GM19324 (cell line): ENCODE results near the gene ARHGAP22.

Experiments used
- ATAC-seq: cut with Tn5 transposase; IDR thresholded peaks from one replicate; pipeline ENCODE4 v1.9.1; 2021; ENCODE audit warnings: mild to moderate bottlenecking, moderate library complexity; ENCODE audit not compliant: unreplicated experiment, low FRiP score

The ARHGAP22 gene

GRCh38 chr10:48468130-48468790 is 136.6 kb downstream of the ARHGAP22 start:
- ATAC-seq: no peak

- ATAC-seq: no peak
These were observed 137.2 kb downstream of the ARHGAP22 start for GRCh38 chr10:48467669-48468068.

- no peak for ATAC-seq
These were observed 138.1 kb downstream of the ARHGAP22 start for GRCh38 chr10:48466611-48467240.

GRCh38 chr10:48465860-48466521 is 138.9 kb downstream of the ARHGAP22 start:
- no peak for ATAC-seq

GRCh38 chr10:48464871-48465736 is 139.8 kb downstream of the ARHGAP22 start:
- ATAC-seq: no peak

GRCh38 chr10:48464121-48464870 is 140.6 kb downstream of the ARHGAP22 start:
- ATAC-seq: no peak

GRCh38 chr10:48463318-48464003 is 141.4 kb downstream of the ARHGAP22 start:
- no peak for ATAC-seq

GRCh38 chr10:48462482-48463020 is 142.3 kb downstream of the ARHGAP22 start:
- no peak for ATAC-seq

- ATAC-seq: no peak
These were observed 143.0 kb downstream of the ARHGAP22 start for GRCh38 chr10:48461623-48462481.

GRCh38 chr10:48460182-48460581 is 144.7 kb downstream of the ARHGAP22 start:
- no peak for ATAC-seq

- ATAC-seq: no peak
These were observed 145.4 kb downstream of the ARHGAP22 start for GRCh38 chr10:48459270-48460150.

- no peak for ATAC-seq
These were observed 146.2 kb downstream of the ARHGAP22 start for GRCh38 chr10:48458662-48459048.

- ATAC-seq: no peak
These were observed 146.8 kb downstream of the ARHGAP22 start for GRCh38 chr10:48457949-48458661.

- no peak for ATAC-seq
These were observed 147.8 kb downstream of the ARHGAP22 start for GRCh38 chr10:48456808-48457761.

- no peak for ATAC-seq
These were observed 148.5 kb downstream of the ARHGAP22 start for GRCh38 chr10:48456361-48456804.
